GM19395 (cell line): ENCODE data around the gene MAGIX.

Source experiments
- ATAC-seq: cut with Tn5 transposase; IDR thresholded peaks from one replicate; pipeline ENCODE4 v1.9.1; 2021; ENCODE audit warnings: mild to moderate bottlenecking, moderate library complexity; ENCODE audit not compliant: unreplicated experiment

MAGIX gene

GRCh38 chrX:49179358-49179757 lies 16.8 kb downstream of the MAGIX start:
- no peak for ATAC-seq

- ATAC-seq = no peak
Observed at GRCh38 chrX:49183701-49184281, 21.2 kb downstream of the MAGIX start.

- peak; percentile 46 for ATAC-seq
Observed at GRCh38 chrX:49184294-49185281, 22.0 kb downstream of the MAGIX start.

GRCh38 chrX:49186125-49187027 lies 23.8 kb downstream of the MAGIX start, which contains the start of gene PRICKLE3:
TSS of gene PRICKLE3 (minus strand) at chrX:49186373. CDS start at chrX:49186297, 76 bp downstream.
- no peak for ATAC-seq

GRCh38 chrX:49187028-49187394 lies 24.5 kb downstream of the MAGIX start:
- no peak for ATAC-seq

- no peak for ATAC-seq
Observed at GRCh38 chrX:49187526-49187925, 25.0 kb downstream of the MAGIX start.

- ATAC-seq = no peak
Observed at GRCh38 chrX:49188468-49189076, 26.0 kb downstream of the MAGIX start.

- no peak for ATAC-seq
Observed at GRCh38 chrX:49189606-49190005, 27.0 kb downstream of the MAGIX start.

- peak; percentile 94 for ATAC-seq
Observed at GRCh38 chrX:49190821-49191573, 28.4 kb downstream of the MAGIX start.

- ATAC-seq = peak; percentile 18
Observed at GRCh38 chrX:49191574-49192011, 29.0 kb downstream of the MAGIX start.

GRCh38 chrX:49192722-49193328 lies 30.3 kb downstream of the MAGIX start:
- no peak for ATAC-seq

GRCh38 chrX:49193542-49193964 lies 31.0 kb downstream of the MAGIX start:
- no peak for ATAC-seq

GRCh38 chrX:49197543-49198087 lies 35.1 kb downstream of the MAGIX start:
- ATAC-seq = no peak

GRCh38 chrX:49198540-49199314 lies 36.2 kb downstream of the MAGIX start:
- no peak for ATAC-seq

GRCh38 chrX:49199315-49199595 lies 36.7 kb downstream of the MAGIX start:
- ATAC-seq = no peak

- ATAC-seq = peak; percentile 90
Observed at GRCh38 chrX:49199906-49200771, 37.6 kb downstream of the MAGIX start, which contains the start of gene SYP. TSS of gene SYP (minus strand) at chrX:49200193. CDS start at chrX:49200186, 7 bp downstream.

GRCh38 chrX:49202022-49202421 lies 39.5 kb downstream of the MAGIX start:
- ATAC-seq = no peak
